ENCODE data around the gene ZNF555.

Gene ZNF555

DNA sequence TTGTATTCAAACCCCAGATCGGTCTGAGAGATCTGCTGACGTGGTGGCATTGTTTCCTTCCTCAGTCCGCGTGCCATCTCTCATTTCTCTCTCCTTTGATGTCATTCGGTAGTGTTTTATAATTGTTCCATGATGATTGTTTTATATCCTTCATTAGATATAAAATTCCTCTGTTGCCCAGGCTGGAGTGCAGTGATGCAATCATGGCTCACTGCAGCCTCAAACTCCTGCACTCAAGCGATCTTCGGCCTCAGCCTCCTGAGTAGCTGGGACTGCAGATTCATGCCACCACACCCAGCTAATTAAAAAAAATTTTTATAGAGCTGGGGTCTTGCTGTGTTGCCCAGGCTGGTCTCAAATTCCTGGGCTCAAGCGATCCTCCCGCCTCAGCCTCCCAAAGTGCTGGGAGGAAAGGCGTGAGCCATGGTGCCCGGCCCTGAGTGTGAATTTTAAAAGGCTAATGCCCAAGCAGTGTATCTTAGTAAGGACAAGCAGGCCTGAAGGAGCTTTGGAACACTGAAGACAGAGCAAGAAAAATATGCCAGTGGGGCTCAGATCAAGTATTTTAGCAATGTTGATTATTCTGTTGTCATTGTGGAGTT is 64.7 kb downstream of the ZNF555 start:
- no peaks in the 10 kb centered on the region for H4K20me1 ChIP-seq (ENCODE audit: control insufficient read depth, insufficient read depth, low read depth, low read length)
- no peaks in the 10 kb centered on the region for H3K27me3 ChIP-seq (ENCODE audit: control insufficient read depth, low read length)
- no peak overlapping the region for H3K4me3 ChIP-seq (ENCODE audit: low read length)
- peaks cover 79% of the 10 kb centered on the region for H3K79me2 ChIP-seq (ENCODE audit: control insufficient read depth, low read length)
- H3K27ac ChIP-seq (ENCODE audit: low read depth, low read length), result no peak overlapping the region
- H3K4me2 ChIP-seq (ENCODE audit: low read length), result no peak overlapping the region
- no peaks in the 10 kb centered on the region for H3K9me3 ChIP-seq (ENCODE audit: control insufficient read depth, insufficient read depth, low read length)
- no peaks in the 10 kb centered on the region for H3K36me3 ChIP-seq (ENCODE audit: control insufficient read depth, low read length)
- H3K9me2 ChIP-seq (replicated peaks; ENCODE audit: control insufficient read depth, low read length), result no peaks in the 10 kb centered on the region
- peaks cover 9% of the 10 kb centered on the region for H3K4me1 ChIP-seq (ENCODE audit: control insufficient read depth, low read length)
- TF ChIP-seq, protein P1, sequence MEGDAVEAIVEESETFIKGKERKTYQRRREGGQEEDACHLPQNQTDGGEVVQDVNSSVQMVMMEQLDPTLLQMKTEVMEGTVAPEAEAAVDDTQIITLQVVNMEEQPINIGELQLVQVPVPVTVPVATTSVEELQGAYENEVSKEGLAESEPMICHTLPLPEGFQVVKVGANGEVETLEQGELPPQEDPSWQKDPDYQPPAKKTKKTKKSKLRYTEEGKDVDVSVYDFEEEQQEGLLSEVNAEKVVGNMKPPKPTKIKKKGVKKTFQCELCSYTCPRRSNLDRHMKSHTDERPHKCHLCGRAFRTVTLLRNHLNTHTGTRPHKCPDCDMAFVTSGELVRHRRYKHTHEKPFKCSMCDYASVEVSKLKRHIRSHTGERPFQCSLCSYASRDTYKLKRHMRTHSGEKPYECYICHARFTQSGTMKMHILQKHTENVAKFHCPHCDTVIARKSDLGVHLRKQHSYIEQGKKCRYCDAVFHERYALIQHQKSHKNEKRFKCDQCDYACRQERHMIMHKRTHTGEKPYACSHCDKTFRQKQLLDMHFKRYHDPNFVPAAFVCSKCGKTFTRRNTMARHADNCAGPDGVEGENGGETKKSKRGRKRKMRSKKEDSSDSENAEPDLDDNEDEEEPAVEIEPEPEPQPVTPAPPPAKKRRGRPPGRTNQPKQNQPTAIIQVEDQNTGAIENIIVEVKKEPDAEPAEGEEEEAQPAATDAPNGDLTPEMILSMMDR (IDR thresholded peaks at IDR 0.05; ENCODE audit: low read depth, low read length, poor library complexity, severe bottlenecking), result no peak
- TF ChIP-seq EZH2phosphoT487 (IDR thresholded peaks at IDR 0.05; ENCODE audit: borderline replicate concordance, low read length), result no peak
- H3F3A ChIP-seq (ENCODE audit: control insufficient read depth, insufficient read depth), result no peaks in the 10 kb centered on the region

DNA sequence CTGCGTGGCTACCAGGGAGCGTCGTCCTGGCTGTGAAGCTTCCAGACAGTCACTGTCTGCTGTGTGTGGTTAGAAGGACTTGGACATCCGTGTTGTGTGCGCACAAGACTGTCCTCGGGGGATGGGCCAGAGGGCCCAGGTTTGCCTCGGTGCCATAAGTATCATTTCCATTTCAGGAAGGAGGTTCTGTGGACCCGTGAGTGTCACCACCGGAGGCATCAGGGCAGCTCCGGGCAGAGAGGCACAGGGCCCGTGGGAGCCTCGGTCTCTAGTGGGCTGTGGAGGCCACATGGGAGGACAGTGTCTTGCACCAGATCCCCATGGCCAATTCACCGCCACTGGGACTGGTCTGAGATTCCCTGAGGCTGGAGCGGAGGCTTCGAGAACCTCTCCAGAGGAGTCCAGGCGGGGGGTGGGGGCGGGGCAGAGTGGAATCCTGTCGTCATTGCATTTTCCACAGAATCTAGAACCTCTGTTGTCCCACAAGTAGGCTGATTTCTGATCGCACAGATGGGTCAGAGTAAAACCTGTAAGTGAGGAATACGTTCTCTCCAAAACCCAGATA is 65.4 kb downstream of the ZNF555 start:
- no peaks in the 10 kb centered on the region for H3K36me3 ChIP-seq (ENCODE audit: control insufficient read depth, low read length)
- no peaks in the 10 kb centered on the region for H3F3A ChIP-seq (ENCODE audit: control insufficient read depth, insufficient read depth)
- H3K4me2 ChIP-seq (ENCODE audit: low read length), result no peak overlapping the region
- peaks cover 6% of the 10 kb centered on the region for H3K4me1 ChIP-seq (ENCODE audit: control insufficient read depth, low read length)
- no peaks in the 10 kb centered on the region for H4K20me1 ChIP-seq (ENCODE audit: control insufficient read depth, insufficient read depth, low read depth, low read length)
- H3K27me3 ChIP-seq (ENCODE audit: control insufficient read depth, low read length), result no peaks in the 10 kb centered on the region
- no peak for TF ChIP-seq EZH2phosphoT487 (IDR thresholded peaks at IDR 0.05; ENCODE audit: borderline replicate concordance, low read length)
- TF ChIP-seq, protein P1 (IDR thresholded peaks at IDR 0.05; ENCODE audit: low read depth, low read length, poor library complexity, severe bottlenecking), result no peak
- H3K27ac ChIP-seq (ENCODE audit: low read depth, low read length), result no peak overlapping the region
- H3K9me3 ChIP-seq (ENCODE audit: control insufficient read depth, insufficient read depth, low read length), result no peaks in the 10 kb centered on the region
- H3K4me3 ChIP-seq (ENCODE audit: low read length), result no peak overlapping the region
- H3K9me2 ChIP-seq (replicated peaks; ENCODE audit: control insufficient read depth, low read length), result no peaks in the 10 kb centered on the region
- peaks cover 77% of the 10 kb centered on the region for H3K79me2 ChIP-seq (ENCODE audit: control insufficient read depth, low read length)
